ENCODE results near the gene CHIA. TPM values are rescaled to one million over a fixed set of nuclear protein-coding genes. Genes with fewer than 3 reads are reported as not detected.

CHIA gene
- total RNA-seq, 1 donor from 2014 or later = not detected

DNA sequence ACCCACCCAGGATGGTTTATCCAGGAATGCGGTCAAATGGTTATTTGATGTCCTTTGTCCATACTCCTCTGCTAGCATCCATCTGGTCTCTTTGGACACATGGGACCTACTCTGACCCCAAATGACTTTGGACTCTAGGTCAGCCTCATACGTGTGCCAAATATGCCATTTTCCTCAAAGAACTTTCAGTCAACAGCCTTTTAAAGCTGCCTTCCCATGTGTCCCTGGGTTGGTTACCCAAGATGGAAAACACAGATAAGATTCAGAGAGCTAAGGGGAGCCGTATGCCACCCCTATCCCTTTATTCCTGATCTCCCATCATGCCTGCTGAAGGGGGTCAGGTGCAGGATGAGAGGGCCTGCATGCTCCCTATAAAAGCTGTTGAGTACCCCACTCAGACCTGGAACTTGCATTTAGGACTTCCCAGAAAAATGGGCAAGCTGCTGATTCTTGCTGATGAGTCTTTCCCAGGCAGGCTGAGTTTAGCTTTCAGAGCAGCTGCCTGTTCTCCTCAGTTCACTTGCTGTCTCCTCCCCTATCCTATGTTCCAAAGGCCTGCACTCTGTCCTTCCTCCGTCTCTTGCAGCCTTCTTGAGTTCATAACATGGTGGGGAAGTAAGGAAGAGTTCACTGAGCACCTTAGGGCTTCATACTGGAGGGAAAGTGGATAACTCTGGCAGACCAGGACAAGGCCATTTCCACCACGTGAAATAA is 43.4 kb upstream of the CHIA start:
- Histone ChIP-seq H3K36me3 (ENCODE audit: insufficient read depth, low read length) (no peaks in the 10 kb centered on the region), H4K20me1 (ENCODE audit: insufficient read depth, low read length) (no peaks in the 10 kb centered on the region), H3K9ac (ENCODE audit: low read length) (no peak overlapping the region), H3K27me3 (ENCODE audit: insufficient read depth, low read length) (no peaks in the 10 kb centered on the region), H3K4me2 (ENCODE audit: low read length) (no peak overlapping the region), H3K4me1 (ENCODE audit: insufficient read depth, low read length) (no peaks in the 10 kb centered on the region), H3K9me3 (ENCODE audit: insufficient read depth, low read depth, low read length) (no peaks in the 10 kb centered on the region), H2AFZ (ENCODE audit: low read depth, low read length) (no peak overlapping the region), H3K79me2 (ENCODE audit: insufficient read depth, low read length) (no peaks in the 10 kb centered on the region), H3K4me3 (ENCODE audit: insufficient read depth, low read depth, low read length) (no peak overlapping the region), H3K27ac (ENCODE audit: low read depth, low read length) (no peak overlapping the region)
- Mint-ChIP-seq H3K4me1 (ENCODE audit: low read depth, unreplicated experiment) (no peaks in the 10 kb centered on the region), H3K4me3 (ENCODE audit: unreplicated experiment) (no peak overlapping the region), H3K27ac (ENCODE audit: unreplicated experiment) (no peak overlapping the region), H3K9me3 (ENCODE audit: unreplicated experiment) (no peaks in the 10 kb centered on the region), H3K36me3 (ENCODE audit: low read depth, unreplicated experiment) (no peaks in the 10 kb centered on the region), H3K27me3 (ENCODE audit: low read depth, unreplicated experiment) (no peaks in the 10 kb centered on the region)
- no peak for FAIRE-seq
- no peak for DNase-seq (ENCODE audit: low read depth)
- TF ChIP-seq, protein P1, sequence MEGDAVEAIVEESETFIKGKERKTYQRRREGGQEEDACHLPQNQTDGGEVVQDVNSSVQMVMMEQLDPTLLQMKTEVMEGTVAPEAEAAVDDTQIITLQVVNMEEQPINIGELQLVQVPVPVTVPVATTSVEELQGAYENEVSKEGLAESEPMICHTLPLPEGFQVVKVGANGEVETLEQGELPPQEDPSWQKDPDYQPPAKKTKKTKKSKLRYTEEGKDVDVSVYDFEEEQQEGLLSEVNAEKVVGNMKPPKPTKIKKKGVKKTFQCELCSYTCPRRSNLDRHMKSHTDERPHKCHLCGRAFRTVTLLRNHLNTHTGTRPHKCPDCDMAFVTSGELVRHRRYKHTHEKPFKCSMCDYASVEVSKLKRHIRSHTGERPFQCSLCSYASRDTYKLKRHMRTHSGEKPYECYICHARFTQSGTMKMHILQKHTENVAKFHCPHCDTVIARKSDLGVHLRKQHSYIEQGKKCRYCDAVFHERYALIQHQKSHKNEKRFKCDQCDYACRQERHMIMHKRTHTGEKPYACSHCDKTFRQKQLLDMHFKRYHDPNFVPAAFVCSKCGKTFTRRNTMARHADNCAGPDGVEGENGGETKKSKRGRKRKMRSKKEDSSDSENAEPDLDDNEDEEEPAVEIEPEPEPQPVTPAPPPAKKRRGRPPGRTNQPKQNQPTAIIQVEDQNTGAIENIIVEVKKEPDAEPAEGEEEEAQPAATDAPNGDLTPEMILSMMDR (IDR thresholded peaks at IDR 0.05; ENCODE audit: insufficient read depth, low read depth, low read length) = no peak
- no peak for TF ChIP-seq EZH2 (IDR thresholded peaks at IDR 0.05; ENCODE audit: insufficient read depth, low read length)

DNA sequence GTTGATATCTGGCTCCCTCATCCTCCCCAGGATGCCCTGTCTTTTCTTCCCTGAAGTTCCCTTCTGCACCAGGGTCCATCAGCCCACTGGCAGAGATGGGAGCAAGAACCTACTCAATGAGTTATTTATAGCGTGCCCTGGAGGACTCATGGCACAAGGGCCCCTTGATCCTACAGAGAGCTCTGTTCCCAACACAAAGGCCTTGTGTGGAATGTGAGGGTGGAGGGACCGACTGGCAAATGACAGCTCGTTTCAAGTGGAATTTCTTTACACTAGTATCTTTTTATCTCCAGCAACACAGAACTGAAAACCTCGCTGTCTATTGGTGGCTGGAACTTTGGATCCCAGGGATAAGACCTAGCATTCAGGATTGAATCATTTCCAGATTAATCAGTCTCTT is 40.7 kb upstream of the CHIA start:
- H3K9me3 Mint-ChIP-seq (ENCODE audit: unreplicated experiment) = no peaks in the 10 kb centered on the region
- H3K79me2 ChIP-seq (ENCODE audit: insufficient read depth, low read length) = no peaks in the 10 kb centered on the region
- no peaks in the 10 kb centered on the region for H3K4me1 ChIP-seq (ENCODE audit: insufficient read depth, low read length)
- no peaks in the 10 kb centered on the region for H3K27me3 ChIP-seq (ENCODE audit: insufficient read depth, low read length)
- no peaks in the 10 kb centered on the region for H3K36me3 Mint-ChIP-seq (ENCODE audit: low read depth, unreplicated experiment)
- no peak overlapping the region for H3K27ac Mint-ChIP-seq (ENCODE audit: unreplicated experiment)
- H4K20me1 ChIP-seq (ENCODE audit: insufficient read depth, low read length) = no peaks in the 10 kb centered on the region
- H3K9me3 ChIP-seq (ENCODE audit: insufficient read depth, low read depth, low read length) = no peaks in the 10 kb centered on the region
- DNase-seq (ENCODE audit: low read depth) (no peak), FAIRE-seq (no peak)
- no peak overlapping the region for H2AFZ ChIP-seq (ENCODE audit: low read depth, low read length)
- H3K27ac ChIP-seq (ENCODE audit: low read depth, low read length) = no peak overlapping the region
- no peak overlapping the region for H3K4me3 ChIP-seq (ENCODE audit: insufficient read depth, low read depth, low read length)
- no peaks in the 10 kb centered on the region for H3K36me3 ChIP-seq (ENCODE audit: insufficient read depth, low read length)
- H3K4me2 ChIP-seq (ENCODE audit: low read length) = no peak overlapping the region
- H3K4me3 Mint-ChIP-seq (ENCODE audit: unreplicated experiment) = no peak overlapping the region
- H3K4me1 Mint-ChIP-seq (ENCODE audit: low read depth, unreplicated experiment) = no peaks in the 10 kb centered on the region
- no peak overlapping the region for H3K9ac ChIP-seq (ENCODE audit: low read length)
- TF ChIP-seq, protein P1 (IDR thresholded peaks at IDR 0.05; ENCODE audit: insufficient read depth, low read depth, low read length) = no peak
- no peak for TF ChIP-seq EZH2 (IDR thresholded peaks at IDR 0.05; ENCODE audit: insufficient read depth, low read length)
- peaks cover 3% of the 10 kb centered on the region for H3K27me3 Mint-ChIP-seq (ENCODE audit: low read depth, unreplicated experiment)

DNA sequence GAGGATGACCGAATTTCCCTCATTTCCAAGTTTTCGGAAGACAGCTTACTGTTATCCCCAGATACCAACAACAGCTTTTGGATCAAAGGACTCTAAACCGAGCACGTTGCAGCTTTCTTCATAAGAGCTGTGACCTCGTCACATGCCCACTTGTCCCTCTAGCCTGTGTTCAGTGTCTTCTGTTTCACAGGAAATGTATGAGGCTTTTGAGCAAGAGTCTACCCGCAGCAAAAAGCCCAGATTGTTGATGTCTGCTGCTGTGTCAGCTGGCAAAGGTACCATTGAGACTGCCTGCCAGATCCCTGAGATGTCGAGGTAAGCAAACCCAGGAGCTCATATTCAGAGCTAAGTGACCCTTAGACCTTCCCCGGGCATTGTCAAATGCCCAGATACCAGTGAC is 39.1 kb upstream of the CHIA start:
- H3K4me1 Mint-ChIP-seq (ENCODE audit: low read depth, unreplicated experiment) = no peaks in the 10 kb centered on the region
- Histone ChIP-seq H2AFZ (ENCODE audit: low read depth, low read length) (no peak overlapping the region), H3K9me3 (ENCODE audit: insufficient read depth, low read depth, low read length) (no peaks in the 10 kb centered on the region), H3K9ac (ENCODE audit: low read length) (no peak overlapping the region), H3K27me3 (ENCODE audit: insufficient read depth, low read length) (no peaks in the 10 kb centered on the region), H3K79me2 (ENCODE audit: insufficient read depth, low read length) (no peaks in the 10 kb centered on the region), H3K4me1 (ENCODE audit: insufficient read depth, low read length) (no peaks in the 10 kb centered on the region), H4K20me1 (ENCODE audit: insufficient read depth, low read length) (no peaks in the 10 kb centered on the region), H3K36me3 (ENCODE audit: insufficient read depth, low read length) (no peaks in the 10 kb centered on the region), H3K27ac (ENCODE audit: low read depth, low read length) (no peak overlapping the region), H3K4me3 (ENCODE audit: insufficient read depth, low read depth, low read length) (no peak overlapping the region), H3K4me2 (ENCODE audit: low read length) (no peak overlapping the region)
- TF ChIP-seq, protein P1 (IDR thresholded peaks at IDR 0.05; ENCODE audit: insufficient read depth, low read depth, low read length) = no peak
- TF ChIP-seq EZH2 (IDR thresholded peaks at IDR 0.05; ENCODE audit: insufficient read depth, low read length) = no peak
- peaks cover 8% of the 10 kb centered on the region for H3K27me3 Mint-ChIP-seq (ENCODE audit: low read depth, unreplicated experiment)
- H3K4me3 Mint-ChIP-seq (ENCODE audit: unreplicated experiment) = no peak overlapping the region
- no peak for FAIRE-seq
- H3K27ac Mint-ChIP-seq (ENCODE audit: unreplicated experiment) = no peak overlapping the region
- no peaks in the 10 kb centered on the region for H3K9me3 Mint-ChIP-seq (ENCODE audit: unreplicated experiment)
- DNase-seq (ENCODE audit: low read depth) = no peak
- no peaks in the 10 kb centered on the region for H3K36me3 Mint-ChIP-seq (ENCODE audit: low read depth, unreplicated experiment)

Data from astrocyte (in vitro differentiated cells and primary cell).